ENCODE results near the gene CD82.
"Not testable (repeated sequence)": the region's sequence is repeated elsewhere in the genome, so short reads cannot be mapped to it uniquely, and the experiment has no call there.

CD82 gene

DNA sequence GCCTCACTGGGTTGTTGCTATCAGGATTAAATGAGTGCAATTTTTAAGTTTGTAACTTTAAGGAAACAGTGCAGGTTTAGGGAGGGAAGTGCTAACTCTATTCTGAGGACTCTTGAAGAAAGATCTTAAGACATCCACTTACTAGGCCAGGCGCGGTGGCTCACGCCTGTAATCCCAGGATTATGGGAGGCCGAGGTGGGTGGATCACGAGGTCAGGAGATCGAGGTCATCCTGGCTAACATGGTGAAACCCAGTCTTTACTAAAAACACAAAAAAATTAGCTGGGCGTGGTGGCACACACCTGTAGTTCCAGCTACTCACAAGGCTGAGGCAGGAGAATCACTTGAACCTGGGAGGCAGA is 5.5 kb upstream of the CD82 start:
- not testable (repeated sequence) for DNase-seq (ENCODE audit: low read depth in 2 of 2)

DNA sequence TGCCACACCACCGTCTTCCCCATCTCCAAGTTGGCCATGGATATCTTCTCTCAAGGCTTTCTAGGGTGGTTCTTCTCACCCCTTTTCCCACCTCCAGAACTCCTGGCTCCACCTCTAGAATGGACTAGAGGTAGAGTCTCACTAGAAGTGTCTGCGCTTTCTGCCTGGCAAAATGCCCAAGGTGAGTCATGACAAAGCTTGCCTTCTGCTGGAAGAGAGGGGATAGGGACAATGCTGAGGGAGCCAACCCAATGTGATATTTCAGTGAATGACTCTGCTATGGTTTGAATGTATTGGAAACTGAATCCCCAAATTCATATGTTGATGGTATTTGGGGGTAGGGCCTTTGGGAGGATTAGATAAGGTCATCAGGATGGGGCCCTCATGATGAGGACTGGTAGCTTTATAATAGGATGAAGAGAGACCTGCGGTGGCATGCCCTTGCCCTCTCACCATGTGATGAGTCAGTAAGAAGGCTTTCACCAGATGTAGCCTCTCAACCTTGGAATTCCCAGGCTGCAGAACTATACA is 4.1 kb upstream of the CD82 start:
- DNase-seq (ENCODE audit: low read depth in 2 of 2), result no peak

DNA sequence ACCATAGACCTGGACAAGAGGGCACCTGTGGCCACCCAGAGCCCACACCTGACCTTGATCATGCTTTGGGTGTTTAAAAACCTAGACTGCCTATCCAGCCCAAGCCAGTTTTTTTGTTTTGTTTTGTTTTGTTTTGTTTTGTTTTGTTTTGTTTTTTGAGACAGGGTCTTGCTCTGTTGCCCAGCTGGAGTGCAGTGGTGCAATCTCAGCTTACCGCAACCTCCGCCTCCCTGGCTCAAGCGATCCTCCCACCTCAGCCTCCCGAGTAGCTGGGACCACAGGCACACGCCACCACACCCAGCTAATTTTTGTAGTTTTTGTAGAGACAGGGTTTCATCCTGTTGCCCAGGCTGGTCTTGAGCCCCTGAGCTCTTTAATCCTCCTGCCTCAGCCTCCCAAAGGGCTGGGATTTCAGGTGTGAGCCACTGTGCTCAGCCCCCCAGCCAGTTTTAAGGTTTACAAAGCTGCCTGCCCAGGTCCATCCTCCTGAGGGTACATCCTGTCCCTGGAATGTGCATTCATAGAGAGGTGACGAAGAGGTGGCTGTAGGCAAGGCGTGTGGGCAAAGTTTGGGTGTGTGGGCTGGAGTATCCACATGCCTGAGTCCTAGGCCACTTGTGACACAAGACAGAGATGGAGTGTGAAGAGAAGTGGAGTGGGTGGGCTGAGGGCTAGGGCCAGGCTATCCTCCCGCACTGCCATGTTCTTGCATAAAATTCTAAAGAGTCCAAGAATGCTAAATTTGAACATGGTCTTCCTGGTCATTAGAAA is 3.3 kb upstream of the CD82 start:
- no peak for DNase-seq (ENCODE audit: low read depth in 2 of 2)

DNA sequence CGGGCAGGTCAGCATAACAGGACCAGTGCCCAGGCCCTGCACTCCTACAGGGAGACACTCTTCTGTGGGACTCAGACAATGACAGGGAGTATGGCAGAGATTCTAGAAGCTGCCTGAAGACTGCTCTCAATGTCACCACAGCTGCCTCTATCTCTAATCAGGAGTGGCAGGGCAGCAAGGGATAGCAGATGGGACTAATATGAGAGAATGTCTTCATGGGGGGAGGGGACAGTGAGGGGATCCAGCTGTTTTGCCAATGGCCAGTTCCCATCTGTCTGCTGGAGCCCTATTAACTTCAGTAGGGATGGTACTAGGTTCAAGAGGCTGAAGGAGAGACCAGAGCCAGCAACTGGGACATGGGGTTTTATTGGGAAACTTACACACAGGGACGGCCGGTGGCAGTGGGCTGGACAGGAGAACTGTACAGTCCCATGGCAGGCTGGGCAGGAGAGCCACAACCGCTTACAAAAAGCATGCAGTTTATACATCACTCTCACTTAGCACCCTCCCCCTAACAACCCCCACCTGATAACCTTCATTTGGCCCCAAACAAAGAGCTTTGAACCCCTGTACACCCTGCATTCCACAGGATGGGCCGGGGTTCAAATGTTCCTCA is 2.5 kb upstream of the CD82 start:
- DNase-seq (ENCODE audit: low read depth in 2 of 2), result no peak

DNA sequence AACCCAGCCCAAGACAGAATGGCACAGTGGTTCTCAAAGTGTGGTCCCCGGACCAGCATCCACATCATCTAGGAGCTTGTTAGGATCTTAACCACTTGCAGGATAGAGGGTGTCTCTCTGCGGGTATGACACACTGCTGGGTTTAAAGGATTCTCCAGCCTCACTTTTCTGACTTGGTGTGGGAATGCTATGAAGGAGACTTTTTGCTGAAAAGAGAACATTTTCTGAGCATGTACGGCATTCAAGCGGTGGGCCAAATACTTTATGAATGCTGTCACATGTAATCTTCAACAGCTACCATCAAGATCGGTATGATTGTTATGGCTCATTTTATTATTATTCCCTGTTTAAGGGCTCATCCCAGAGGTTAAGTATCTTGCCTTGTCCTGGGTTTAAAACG is 1.8 kb upstream of the CD82 start:
- DNase-seq (ENCODE audit: low read depth in 2 of 2), result no peak

DNA sequence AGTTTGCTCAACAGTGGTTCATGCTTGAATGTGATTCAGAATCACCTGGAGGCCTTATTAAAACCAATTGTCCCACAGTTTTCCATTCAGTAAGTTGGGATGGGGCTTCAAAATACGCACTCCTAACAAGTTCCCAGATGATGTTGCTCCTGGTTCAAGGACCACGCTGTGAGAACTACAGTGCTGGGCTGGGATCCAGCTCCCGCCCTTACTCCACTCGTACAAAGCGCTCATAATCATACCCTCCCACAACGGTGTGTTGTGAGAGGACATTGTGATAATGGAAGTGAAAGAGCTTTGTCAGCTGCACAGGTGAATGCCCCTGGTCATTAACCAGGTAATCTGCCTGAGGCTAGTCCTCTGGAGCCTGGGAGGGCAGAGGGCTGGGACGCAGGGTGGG is 1.3 kb upstream of the CD82 start:
- DNase-seq (ENCODE audit: low read depth in 2 of 2), result no peak

DNA sequence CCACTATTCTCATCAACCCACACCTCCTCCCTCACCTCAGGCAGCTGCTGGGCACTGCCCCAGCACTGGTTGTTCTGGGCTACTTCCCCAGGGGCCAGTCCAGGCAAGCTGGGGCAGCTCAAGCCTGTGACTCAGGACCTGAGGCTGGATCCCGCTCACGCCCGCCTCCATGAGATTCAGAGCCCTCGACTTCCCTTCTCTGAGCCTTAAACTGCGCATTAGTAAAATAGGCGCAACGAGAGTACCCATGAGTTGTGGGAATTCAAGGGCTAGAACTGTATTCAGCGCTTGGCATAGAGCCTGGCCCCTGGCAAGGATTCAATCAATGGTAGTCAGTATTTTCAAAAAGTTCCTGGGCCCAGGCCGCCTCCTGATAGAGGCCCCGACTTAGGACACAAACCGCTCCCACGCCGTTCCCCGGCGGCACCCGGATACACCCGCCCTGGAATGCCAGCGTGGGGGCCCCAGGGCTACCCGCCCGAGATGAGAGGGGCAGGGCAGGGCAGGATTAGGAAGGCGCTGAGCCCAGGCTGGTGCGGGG is 723 bp upstream of the CD82 start:
- no peak for DNase-seq (ENCODE audit: low read depth in 2 of 2)

DNA sequence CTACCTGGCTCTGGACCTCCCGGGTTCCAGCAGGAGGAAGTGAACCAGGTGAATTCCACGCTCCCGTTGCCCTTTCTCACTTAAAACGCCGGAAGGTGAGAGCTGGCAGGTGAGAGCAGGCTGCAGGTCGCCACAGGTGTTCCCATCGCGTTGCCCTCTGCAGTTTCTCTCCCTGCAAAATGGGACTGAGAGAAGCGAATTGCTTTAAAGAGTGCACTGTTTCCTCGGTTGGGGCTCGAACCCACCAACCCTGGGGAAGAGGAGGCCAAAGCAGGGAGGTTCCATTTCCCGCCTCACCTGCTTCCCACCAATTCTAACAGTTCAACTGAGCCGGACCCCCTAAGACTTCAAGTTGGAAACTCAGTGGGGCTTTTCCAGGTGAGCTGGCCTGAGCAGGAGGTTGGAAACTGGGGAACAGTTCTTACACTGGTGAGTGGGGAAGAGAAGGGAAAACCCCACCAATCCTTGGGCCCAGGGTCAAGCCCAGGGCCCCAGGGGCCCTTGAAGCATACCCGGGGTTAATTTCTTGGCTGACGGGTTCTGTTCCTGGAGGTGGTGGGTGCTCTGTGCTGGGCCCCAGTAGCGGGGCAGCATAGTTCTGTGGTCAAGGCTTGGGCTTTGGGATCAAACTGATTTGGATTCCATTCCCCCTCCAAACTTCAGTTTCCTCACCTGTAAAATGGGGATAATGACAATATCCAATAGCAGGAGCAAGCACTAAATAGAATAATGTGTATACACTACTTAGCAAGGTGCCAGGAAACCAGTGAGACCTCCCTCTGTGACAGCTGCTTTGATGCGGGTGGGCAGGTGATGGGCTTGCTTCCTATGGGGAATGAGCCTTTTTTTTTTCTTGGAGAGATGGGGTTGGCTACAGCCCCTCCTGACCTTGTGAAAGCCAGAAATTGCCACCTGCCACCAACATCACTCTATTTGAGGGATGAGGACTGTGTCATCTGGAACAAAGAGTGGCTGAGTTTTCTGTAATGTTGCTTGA is 788 bp downstream of the CD82 start:
- no peak for DNase-seq (ENCODE audit: low read depth in 2 of 2)

DNA sequence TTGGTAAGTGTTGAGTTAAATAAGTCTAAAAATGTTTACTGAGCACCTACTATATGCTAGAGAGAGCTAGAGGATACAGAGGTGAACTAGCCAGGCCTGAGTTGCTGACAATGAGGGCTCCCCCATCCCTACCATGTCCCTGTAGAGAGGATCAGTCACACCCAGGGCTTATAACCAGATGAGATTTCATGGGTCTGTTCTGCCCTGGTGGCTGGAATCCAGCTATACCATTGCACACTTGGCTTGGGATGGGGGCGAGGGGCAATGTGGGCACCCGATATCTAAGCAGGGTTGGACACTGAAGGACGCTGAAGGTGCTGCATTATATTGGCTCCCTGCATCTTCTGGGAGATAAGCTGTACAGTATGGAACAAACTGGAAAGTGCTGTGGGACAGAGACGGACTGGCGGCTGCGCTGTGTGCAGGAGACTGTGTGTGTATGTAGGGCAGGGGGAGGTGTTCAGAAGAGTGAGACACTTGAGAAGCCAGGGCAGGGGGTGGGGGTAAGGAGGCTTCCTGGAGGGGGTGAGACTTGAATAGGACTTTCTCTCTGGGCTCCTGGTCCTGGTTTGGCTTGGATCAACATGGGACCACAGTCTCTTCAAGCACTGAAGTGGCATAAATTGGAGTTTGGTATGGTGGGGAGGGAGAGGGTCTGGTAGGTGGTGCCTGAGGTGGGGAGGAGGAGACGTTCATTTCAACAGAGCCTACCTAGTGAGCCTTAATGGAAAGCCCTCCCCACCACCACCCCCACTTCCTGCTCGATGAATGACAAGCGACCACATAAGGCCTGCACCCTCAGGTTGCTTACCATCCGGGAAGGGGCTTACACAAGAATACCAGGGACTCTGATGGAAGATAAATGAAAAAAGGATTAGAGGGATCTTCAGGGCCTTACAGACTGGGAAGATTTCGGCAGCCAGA is 1.8 kb downstream of the CD82 start:
- no peak for DNase-seq (ENCODE audit: low read depth in 2 of 2)

DNA sequence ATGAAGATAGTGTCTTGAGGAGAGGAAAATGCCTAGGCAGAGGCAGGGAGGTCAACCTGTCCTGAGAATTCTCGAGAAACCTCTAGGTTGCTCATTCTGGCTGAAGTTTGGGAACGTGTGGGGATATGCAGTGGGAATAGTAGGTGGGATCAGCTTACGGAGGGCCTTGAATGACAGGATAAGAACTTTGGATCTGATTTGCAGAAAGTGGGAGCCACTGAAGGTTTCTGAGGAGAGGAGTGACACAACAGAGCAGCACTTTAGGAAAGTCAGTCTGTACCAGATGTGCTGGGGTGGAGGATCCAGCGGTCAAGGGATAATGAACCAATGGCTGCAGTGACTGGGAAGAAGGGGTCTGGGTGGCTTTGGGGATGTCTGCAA is 2.4 kb downstream of the CD82 start:
- DNase-seq (ENCODE audit: low read depth in 2 of 2), result no peak

DNA sequence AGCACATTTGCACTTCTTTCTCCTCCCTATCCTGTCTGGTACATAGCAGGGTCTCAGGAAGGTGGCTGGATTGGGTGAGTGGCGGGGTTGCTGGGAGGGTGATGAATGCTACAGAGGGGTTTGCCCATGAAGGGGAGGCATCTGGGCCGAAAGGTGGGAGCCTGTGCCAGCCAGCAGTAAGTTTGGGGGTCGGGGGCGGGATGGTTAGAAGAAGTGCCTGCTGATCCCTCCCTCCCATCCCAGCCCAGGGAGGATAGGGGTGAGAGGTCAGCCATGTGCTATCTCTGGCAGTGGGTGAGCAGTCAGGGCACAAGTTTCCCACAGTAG is 2.8 kb downstream of the CD82 start:
- no peak for DNase-seq (ENCODE audit: low read depth in 2 of 2)

DNA sequence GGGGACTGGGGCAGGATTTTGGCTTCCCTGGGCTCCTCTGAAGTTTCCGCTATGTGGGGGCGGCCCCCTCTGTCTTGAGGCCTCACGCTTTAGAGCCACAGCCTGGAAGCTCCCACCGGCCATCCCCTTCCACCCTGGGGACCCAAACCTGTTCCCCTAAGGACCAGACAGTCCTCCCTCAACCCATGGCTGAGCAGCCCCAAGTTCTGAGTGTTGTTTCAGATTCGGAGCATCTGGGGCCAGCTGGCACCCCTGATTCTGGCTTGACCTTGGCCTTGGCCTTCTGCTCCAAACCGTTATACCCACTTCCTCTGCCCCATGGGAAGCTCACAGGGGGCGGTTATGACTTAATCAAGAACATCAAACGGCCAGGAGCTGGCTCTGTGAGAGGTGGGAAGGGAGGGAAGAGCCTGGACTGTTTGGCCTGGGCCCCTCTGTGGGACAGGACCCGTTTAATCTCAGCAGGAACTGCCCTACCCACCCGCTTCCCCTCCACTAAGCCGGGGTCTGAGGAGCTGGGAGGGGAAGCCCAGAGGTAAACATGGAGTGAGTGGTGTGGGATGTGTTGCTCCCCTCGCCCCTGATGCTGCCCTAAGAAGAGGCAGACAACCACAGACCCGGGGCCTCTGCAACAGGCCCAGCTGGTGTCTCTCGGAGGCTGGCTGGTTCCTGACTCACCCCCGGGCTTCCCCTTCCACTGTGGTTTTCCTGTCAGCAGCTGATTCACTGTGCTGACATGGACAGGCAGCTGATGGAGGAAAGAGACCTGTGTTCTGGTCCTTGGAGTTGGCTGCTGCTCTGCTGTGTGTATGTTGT is 3.4 kb downstream of the CD82 start:
- peak; percentile 80 to 82 for DNase-seq (ENCODE audit: low read depth in 2 of 2)

DNA sequence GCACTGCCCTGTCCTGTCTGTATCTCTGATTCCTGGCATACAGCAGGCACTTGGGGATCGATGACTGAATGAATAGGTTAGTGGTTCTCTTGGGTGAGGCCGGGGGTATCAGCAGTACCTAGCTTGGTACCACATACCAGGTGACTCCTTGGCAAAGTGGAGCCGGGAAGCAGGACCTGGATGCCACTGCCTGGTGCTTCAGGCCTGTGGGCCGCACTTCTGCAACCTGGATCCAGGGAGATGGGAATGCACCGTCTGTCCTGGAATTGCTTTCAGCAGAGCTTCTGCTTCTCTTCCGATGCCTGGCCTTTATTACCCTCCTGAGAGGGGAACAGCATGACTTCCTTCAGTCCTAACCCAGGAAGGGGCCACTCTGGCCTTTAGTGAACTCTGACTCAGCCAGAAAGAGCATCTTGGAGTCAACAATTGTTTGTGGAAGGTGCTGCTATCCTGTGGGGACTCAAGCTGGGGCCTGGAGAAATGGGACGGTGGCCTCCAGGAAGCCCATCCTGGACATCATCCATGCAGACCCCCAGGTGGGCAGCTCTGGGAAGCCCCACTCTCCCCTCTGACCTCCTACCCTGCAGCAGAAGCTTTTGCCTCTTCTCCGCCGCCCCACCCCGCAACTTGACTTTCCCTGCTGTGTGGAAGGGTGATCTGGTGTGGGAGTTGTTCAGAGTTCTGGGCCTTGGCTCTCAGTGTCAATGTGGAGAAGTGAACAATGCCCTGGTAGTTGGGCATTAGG is 5.1 kb downstream of the CD82 start:
- no peak for DNase-seq (ENCODE audit: low read depth in 2 of 2)

DNA sequence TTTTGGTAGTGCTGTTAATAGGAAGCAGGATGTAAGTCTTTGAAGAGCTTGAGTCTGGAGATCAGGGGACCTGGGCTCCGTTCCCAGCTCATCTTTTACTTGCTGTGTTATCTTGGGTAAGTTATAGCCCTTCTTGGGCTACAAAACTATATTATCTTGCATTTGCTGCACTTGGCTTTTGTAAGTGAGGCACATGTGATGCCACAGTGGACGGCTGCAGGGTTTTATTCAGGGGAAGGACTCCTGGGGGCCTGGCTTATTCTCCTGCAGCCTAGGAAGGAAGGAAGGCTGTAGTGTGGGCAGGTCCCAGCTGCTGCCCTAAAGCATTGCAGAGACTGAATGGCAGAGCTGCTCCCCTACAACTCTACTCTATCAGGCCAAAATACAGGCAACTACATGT is 6.4 kb downstream of the CD82 start:
- DNase-seq (ENCODE audit: low read depth in 2 of 2), result no peak

DNA sequence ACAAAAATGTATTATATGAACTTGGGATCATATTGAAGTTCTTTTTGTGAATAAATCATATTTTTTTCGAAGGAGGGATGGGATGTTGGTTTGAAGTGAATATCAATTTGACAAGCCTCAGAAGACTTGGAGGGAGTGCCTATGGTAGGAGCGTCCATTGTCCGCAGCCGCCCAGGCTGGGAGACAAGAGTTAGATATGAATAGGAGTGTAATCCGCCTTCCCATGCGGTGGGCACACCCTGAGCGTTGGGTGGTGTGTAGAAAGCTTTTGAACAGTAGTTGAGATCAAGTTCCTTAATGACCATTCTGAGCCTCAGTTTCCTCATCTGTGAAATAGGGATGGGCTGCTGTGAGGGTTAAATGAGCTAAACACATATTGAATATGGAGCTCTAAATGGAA is 7.0 kb downstream of the CD82 start:
- no peak for DNase-seq (ENCODE audit: low read depth in 2 of 2)

DNA sequence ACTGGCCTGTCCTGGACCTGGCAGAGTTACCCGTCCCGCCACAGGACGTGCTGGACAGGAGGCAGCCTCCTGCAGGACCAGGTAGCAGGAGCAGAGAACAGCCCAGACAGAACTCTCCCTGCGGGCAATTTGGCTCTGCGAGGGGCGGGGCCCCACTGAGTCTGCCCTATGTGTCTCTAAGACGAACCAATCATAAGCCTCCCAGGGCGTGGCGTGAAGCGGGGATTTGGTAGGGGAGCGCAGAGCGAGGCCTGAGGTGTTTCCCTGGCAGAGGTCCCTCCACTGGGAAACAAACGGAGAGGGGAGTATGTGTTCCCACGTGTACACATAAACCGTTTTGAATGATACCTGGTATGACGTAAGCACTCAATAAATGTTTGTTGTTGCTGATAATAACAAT is 7.4 kb downstream of the CD82 start:
- no peak for DNase-seq (ENCODE audit: low read depth in 2 of 2)

DNA sequence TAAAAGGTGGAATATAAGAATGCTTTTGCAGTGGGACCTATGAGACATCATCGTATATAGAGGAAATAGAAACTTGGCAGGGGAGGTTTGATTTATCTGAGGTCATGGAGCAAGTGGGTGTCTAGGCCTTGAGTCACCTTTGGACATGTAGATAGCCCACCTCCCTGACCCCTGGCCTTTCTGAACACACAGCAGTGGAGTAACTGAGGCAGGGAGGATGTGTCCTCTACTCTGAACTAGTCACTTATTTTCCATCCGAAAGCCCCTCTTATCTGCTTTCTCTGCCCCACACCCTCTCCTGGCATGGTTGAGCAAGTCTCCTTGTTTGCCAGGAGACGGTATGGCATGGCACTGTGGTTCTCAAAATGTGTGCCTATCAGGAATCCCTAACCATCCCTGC is 7.9 kb downstream of the CD82 start:
- no peak for DNase-seq (ENCODE audit: low read depth in 2 of 2)

DNA sequence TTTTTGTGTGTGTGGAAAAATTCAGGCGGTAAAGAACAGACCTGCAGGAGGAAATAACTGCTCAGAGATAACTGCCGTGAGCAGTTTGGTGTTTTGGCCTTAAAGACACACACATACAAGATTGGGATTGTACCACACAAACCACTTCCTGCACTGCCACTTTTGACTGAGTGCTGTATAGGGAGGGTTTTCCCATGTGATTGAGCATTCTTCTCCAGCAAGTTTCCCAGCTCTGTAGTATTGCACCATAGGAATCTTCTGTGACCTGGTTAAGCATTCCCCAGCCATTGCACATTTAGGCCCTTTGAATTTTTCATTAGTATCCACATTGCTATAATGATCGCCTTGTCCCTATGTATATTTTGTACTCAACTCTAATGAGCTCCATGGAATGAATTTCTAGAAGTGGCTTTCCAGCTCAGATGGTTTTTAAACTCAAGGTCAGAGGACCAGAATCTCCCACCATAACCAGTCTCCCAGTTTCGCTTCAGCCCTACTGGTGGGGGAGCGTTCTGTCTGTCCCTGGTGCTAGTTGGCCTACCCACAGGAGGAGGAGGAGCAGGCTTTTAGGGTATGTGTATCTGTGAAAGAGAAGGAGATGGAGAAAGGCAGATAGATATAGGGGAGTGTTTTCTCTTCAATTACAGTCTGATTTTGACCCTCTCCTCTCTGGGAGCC is 9.3 kb downstream of the CD82 start:
- no peak for DNase-seq (ENCODE audit: low read depth in 2 of 2)

DNA sequence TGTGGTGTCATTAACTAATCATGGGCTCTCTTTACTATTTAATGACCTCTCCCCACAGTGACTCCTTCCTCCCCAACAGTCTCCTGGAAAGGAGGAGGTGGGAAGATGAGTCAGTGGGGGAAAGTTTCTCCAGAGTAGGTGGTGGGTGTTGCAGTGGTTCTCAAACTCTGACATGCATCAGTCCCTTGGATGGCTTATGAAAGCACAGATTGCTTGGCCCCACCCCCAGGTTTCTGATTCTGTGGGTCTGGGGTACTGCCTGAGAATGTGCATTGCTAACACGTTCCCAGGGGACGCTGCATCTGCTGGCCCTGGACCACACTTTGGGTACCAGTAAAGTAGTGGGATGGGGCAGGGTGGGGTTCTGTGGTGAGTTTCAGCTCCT is 9.8 kb downstream of the CD82 start:
- peak in 1 of 2 donors; percentile 51 for DNase-seq (ENCODE audit: low read depth in 2 of 2)

All from stimulated activated CD8-positive, alpha-beta memory T cell treated with anti-CD3 and anti-CD28 coated beads, Interleukin-2, amount 100 ng/mL, for 48 hours (primary cell).